Stimulated activated CD4-positive, alpha-beta T cell treated with anti-CD3 and anti-CD28 coated beads, Interleukin-12 subunit alpha, Interleukin-12 subunit beta, amount 100 ng/mL, for 48 hours (primary cell): ENCODE data around the gene HTT.

Source experiments
- DNase-seq, 3 donors: peaks; one replicate each; pipeline ENCODE4 v3.0.0-alpha.2; 2020; ENCODE audit warnings: low read depth in 2 of 3, low spot score in 1 of 3

Gene HTT

GRCh38 chr4:3286335-3287175, 212.1 kb downstream of the HTT start:
- DNase-seq: no peak

GRCh38 chr4:3287271-3287971, 212.9 kb downstream of the HTT start:
- no peak for DNase-seq

GRCh38 chr4:3287972-3288570, 213.6 kb downstream of the HTT start:
- DNase-seq: no peak

GRCh38 chr4:3288571-3289094, 214.2 kb downstream of the HTT start:
- no peak for DNase-seq

- DNase-seq: no peak
Observed at GRCh38 chr4:3290476-3290875, 216.0 kb downstream of the HTT start.

- no peak for DNase-seq
Observed at GRCh38 chr4:3290889-3291321, 216.4 kb downstream of the HTT start.

- no peak for DNase-seq
Observed at GRCh38 chr4:3291411-3291968, 217.0 kb downstream of the HTT start.

- no peak for DNase-seq
Observed at GRCh38 chr4:3291969-3292570, 217.6 kb downstream of the HTT start.

- peak; percentile 77 to 90 (median 84) for DNase-seq
Observed at GRCh38 chr4:3292571-3293400, 218.3 kb downstream of the HTT start, which contains the start of gene RGS12. Gene RGS12, plus strand, starts transcription at chr4:3293021. Its CDS starts 23,150 bp downstream, at chr4:3316171.
